Stimulated activated CD8-positive, alpha-beta memory T cell treated with anti-CD3 and anti-CD28 coated beads, Interleukin-2, amount 100 ng/mL, for 1 hour (primary cell): ENCODE measurements around the gene NTPCR.
"Not testable (repeated sequence)": the region's sequence is repeated elsewhere in the genome, so short reads cannot be mapped to it uniquely, and the experiment has no call there.

ENCODE experiments used
- DNase-seq, 2 donors: peaks; one replicate each; pipeline ENCODE4 v3.0.0-alpha.2; 2020; ENCODE audit warnings: low read depth in 2 of 2

Gene NTPCR

GRCh38 chr1:232927166-232927565 lies 23.2 kb upstream of the NTPCR start:
- DNase-seq, result not testable (repeated sequence)

GRCh38 chr1:232927830-232928505 lies 22.4 kb upstream of the NTPCR start:
- no peak for DNase-seq

- DNase-seq, result no peak
Observed at GRCh38 chr1:232932486-232933425, 17.7 kb upstream of the NTPCR start.

GRCh38 chr1:232936941-232937340 lies 13.5 kb upstream of the NTPCR start:
- no peak for DNase-seq

GRCh38 chr1:232937741-232938375 lies 12.6 kb upstream of the NTPCR start:
- DNase-seq, result no peak

- no peak for DNase-seq
Observed at GRCh38 chr1:232938926-232939325, 11.5 kb upstream of the NTPCR start.

- no peak for DNase-seq
Observed at GRCh38 chr1:232939748-232940147, 10.7 kb upstream of the NTPCR start.

GRCh38 chr1:232940262-232940661 lies 10.1 kb upstream of the NTPCR start:
- no peak for DNase-seq

GRCh38 chr1:232942413-232943294 lies 7.8 kb upstream of the NTPCR start:
- no peak for DNase-seq

GRCh38 chr1:232943679-232944252 lies 6.6 kb upstream of the NTPCR start:
- DNase-seq, result no peak

- no peak for DNase-seq
Observed at GRCh38 chr1:232944347-232944746, 6.1 kb upstream of the NTPCR start.

GRCh38 chr1:232949636-232950196 lies 695 bp upstream of the NTPCR start:
- DNase-seq, result no peak

GRCh38 chr1:232951180-232951579 lies 769 bp downstream of the NTPCR start:
- no peak for DNase-seq

- DNase-seq, result no peak
Observed at GRCh38 chr1:232951605-232952004, 1.2 kb downstream of the NTPCR start.

GRCh38 chr1:232952514-232953499 lies 2.4 kb downstream of the NTPCR start:
- DNase-seq, result no peak

- no peak for DNase-seq
Observed at GRCh38 chr1:232954594-232955365, 4.4 kb downstream of the NTPCR start.

- no peak for DNase-seq
Observed at GRCh38 chr1:232956081-232956480, 5.7 kb downstream of the NTPCR start.

- DNase-seq, result no peak
Observed at GRCh38 chr1:232958067-232958466, 7.7 kb downstream of the NTPCR start.
